H1 (cell line): Measurements from ENCODE around the gene TLE4. TPM values are rescaled to one million over a fixed set of nuclear protein-coding genes. Genes with fewer than 3 reads are reported as not detected.

Source experiments
- CTCF ChIA-PET: fragments of 300-600 bp; sonication (Branson Sonifier 250); formaldehyde crosslinking; loops from one replicate; lab custom pipeline; 2021; ENCODE audit not compliant: partially characterized antibody; lab: Charles Lee
- POLR2A ChIA-PET: fragments of 300-600 bp; sonication (Branson Sonifier 250); formaldehyde crosslinking; loops from one replicate; lab custom pipeline; 2021; ENCODE audit warnings: inconsistent platforms; ENCODE audit not compliant: partially characterized antibody; lab: Charles Lee
- DNase-seq, 2 experiments: peaks; one replicate each; pipeline versions ENCODE4 v3.0.0 to v3.0.0-alpha.2; 2010 to 2022; ENCODE audit warnings: low spot score in 2 of 2, low read depth in 1 of 2, mixed read lengths in 1 of 2
- FAIRE-seq: peaks from 2 replicates; lab custom pipeline; 2011; peaks lifted over from hg19 to GRCh38; lab: Jason Lieb, UNC
- H2AFZ ChIP-seq: 2 replicates; pipeline ENCODE4 v1.8.1; 2012; ENCODE audit warnings: low read length, inconsistent platforms
- H2AK5ac ChIP-seq: 2 replicates; pipeline ENCODE4 v1.6.1; 2013; ENCODE audit warnings: low read depth, low read length
- H2BK120ac ChIP-seq: replicated peaks from 2 replicates; pipeline ENCODE3; 2013; ENCODE audit warnings: low read depth, low read length, inconsistent platforms
- H2BK12ac ChIP-seq: 2 replicates; pipeline ENCODE4 v1.6.1; 2013; ENCODE audit warnings: low read depth, low read length
- H2BK15ac ChIP-seq: 2 replicates; pipeline ENCODE4 v1.6.1; 2013; ENCODE audit warnings: low read length
- H2BK20ac ChIP-seq: 2 replicates; pipeline ENCODE4 v1.6.1; 2013; ENCODE audit warnings: low read length
- H2BK5ac ChIP-seq: 2 replicates; pipeline ENCODE4 v1.6.1; 2013; ENCODE audit warnings: low read depth, low read length
- H3K14ac ChIP-seq: 2 replicates; pipeline ENCODE4 v1.6.1; 2013; ENCODE audit warnings: inconsistent platforms; ENCODE audit not compliant: insufficient read length
- H3K18ac ChIP-seq: 2 replicates; pipeline ENCODE4 v1.6.1; 2013; ENCODE audit warnings: low read length; ENCODE audit errors: extremely low read depth
- H3K23ac ChIP-seq: 2 replicates; pipeline ENCODE4 v1.6.1; 2013; ENCODE audit warnings: inconsistent platforms; ENCODE audit not compliant: insufficient read length
- H3K23me2 ChIP-seq: 2 replicates; pipeline ENCODE4 v1.6.1; 2013; ENCODE audit warnings: low read depth, low read length
- H3K27ac ChIP-seq: 2 replicates; pipeline ENCODE4 v1.6.1; 2011; ENCODE audit warnings: low read depth, low read length, inconsistent platforms
- H3K27me3 ChIP-seq, 4 experiments: replicated peaks in 1 of 4; 1 replicate in 1 of 4; 2 replicates in 3 of 4; pipeline versions ENCODE4 v1.6.1 to v1.8.1; 2011 to 2013; ENCODE audit warnings: low read length in 3 of 4, mild to moderate bottlenecking in 3 of 4, inconsistent platforms in 2 of 4, mixed read lengths in 2 of 4, moderate library complexity in 1 of 4; ENCODE audit not compliant: control insufficient read depth in 3 of 4, insufficient read depth in 3 of 4; ENCODE audit errors: extremely low read depth in 1 of 4
- H3K36me3 ChIP-seq, 4 experiments: 2 replicates each; pipeline versions ENCODE4 v1.6.1 to v1.8.1; 2011 to 2013; ENCODE audit warnings: mild to moderate bottlenecking in 4 of 4, low read length in 3 of 4, moderate library complexity in 2 of 4, control low read depth in 1 of 4, inconsistent platforms in 1 of 4; ENCODE audit not compliant: insufficient read depth in 4 of 4, control insufficient read depth in 2 of 4
- H3K4ac ChIP-seq: replicated peaks from 2 replicates; pipeline ENCODE3; 2013; ENCODE audit warnings: low read length, low read depth, mixed read lengths, inconsistent platforms; ENCODE audit not compliant: insufficient read length
- H3K4me1 ChIP-seq, 4 experiments: replicated peaks in 1 of 4; 1 replicate in 1 of 4; 2 replicates in 3 of 4; pipeline versions ENCODE4 v1.6.1 to v1.8.1; 2011 to 2013; ENCODE audit warnings: low read length in 3 of 4, inconsistent platforms in 2 of 4, mixed read lengths in 1 of 4; ENCODE audit not compliant: insufficient read depth in 4 of 4, control insufficient read depth in 3 of 4
- H3K4me2 ChIP-seq, 2 experiments: 2 replicates each; pipeline versions ENCODE4 v1.6.1 to v1.8.1; 2011 to 2013; ENCODE audit warnings: low read depth in 2 of 2, low read length in 2 of 2, control low read depth in 1 of 2, inconsistent platforms in 1 of 2, mild to moderate bottlenecking in 1 of 2; ENCODE audit not compliant: insufficient read depth in 1 of 2
- H3K4me3 ChIP-seq, 4 experiments: fragments of 200-600, 300-600 bp in 1 of 4; sonication (generic), shearing (Covaris generic), sonication (Bioruptor Twin) in 1 of 4; 2 replicates each; pipeline versions ENCODE4 v1.5.1 to v1.8.1; 2011 to 2016; ENCODE audit warnings: low read length in 4 of 4, low read depth in 3 of 4, control low read depth in 2 of 4, inconsistent platforms in 2 of 4, mild to moderate bottlenecking in 2 of 4, mixed read lengths in 1 of 4, moderate library complexity in 1 of 4; ENCODE audit not compliant: insufficient read depth in 2 of 4; ENCODE audit errors: extremely low read depth in 1 of 4
- H3K56ac ChIP-seq: replicated peaks from 2 replicates; pipeline ENCODE3; 2013; ENCODE audit warnings: low read depth, mild to moderate bottlenecking, mixed read lengths, low read length, inconsistent platforms; ENCODE audit not compliant: insufficient read length
- H3K79me1 ChIP-seq: 2 replicates; pipeline ENCODE4 v1.6.1; 2013; ENCODE audit warnings: low read depth, low read length, control low read depth
- H3K79me2 ChIP-seq, 2 experiments: 2 replicates each; pipeline versions ENCODE4 v1.6.1 to v1.8.1; 2012 to 2013; ENCODE audit warnings: low read length in 2 of 2, mild to moderate bottlenecking in 2 of 2, inconsistent platforms in 1 of 2; ENCODE audit not compliant: insufficient read depth in 2 of 2, control insufficient read depth in 1 of 2
- H3K9ac ChIP-seq, 4 experiments: replicated peaks in 1 of 4; 1 replicate in 1 of 4; 2 replicates in 3 of 4; pipeline versions ENCODE4 v1.6.1 to v1.8.1; 2011 to 2013; ENCODE audit warnings: low read depth in 3 of 4, low read length in 3 of 4, control low read depth in 2 of 4, mild to moderate bottlenecking in 2 of 4, moderate library complexity in 2 of 4, inconsistent platforms in 1 of 4; ENCODE audit errors: extremely low read depth in 1 of 4
- H3K9me3 ChIP-seq, 2 experiments: 2 replicates each; pipeline versions ENCODE4 v1.6.1 to v1.8.1; 2012 to 2013; ENCODE audit warnings: mild to moderate bottlenecking in 2 of 2, moderate library complexity in 2 of 2, control low read depth in 1 of 2, inconsistent platforms in 1 of 2, low read depth in 1 of 2, low read length in 1 of 2, mixed read lengths in 1 of 2; ENCODE audit not compliant: insufficient read depth in 2 of 2
- H4K20me1 ChIP-seq, 2 experiments: replicated peaks in 1 of 2; 2 replicates each; pipeline versions ENCODE3 to v1.8.1; 2011 to 2013; ENCODE audit warnings: inconsistent platforms in 2 of 2, low read length in 2 of 2, mild to moderate bottlenecking in 1 of 2; ENCODE audit not compliant: insufficient read depth in 2 of 2, control insufficient read depth in 1 of 2
- H4K5ac ChIP-seq: 2 replicates; pipeline ENCODE4 v1.6.1; 2013; ENCODE audit warnings: low read length, low read depth, mixed read lengths, inconsistent platforms; ENCODE audit not compliant: insufficient read length
- H4K8ac ChIP-seq: 2 replicates; pipeline ENCODE4 v1.8.0; 2013; ENCODE audit warnings: mild to moderate bottlenecking, moderate library complexity, low read length, inconsistent platforms; ENCODE audit not compliant: insufficient read depth; ENCODE audit errors: extremely low read depth
- H4K91ac ChIP-seq: replicated peaks from 2 replicates; pipeline ENCODE3; 2013; ENCODE audit warnings: low read length, mixed read lengths, inconsistent platforms; ENCODE audit not compliant: insufficient read length
- ATF3 ChIP-seq: IDR thresholded peaks from 2 replicates; pipeline ENCODE4 v1.6.1; 2011; ENCODE audit warnings: low read depth, mild to moderate bottlenecking, low read length; ENCODE audit not compliant: insufficient read depth
- CHD2 ChIP-seq: IDR thresholded peaks from 2 replicates; pipeline ENCODE4 v1.6.1; 2012; ENCODE audit warnings: low read length, improper control_type of control experiment
- CTBP2 ChIP-seq: IDR thresholded peaks from 2 replicates; pipeline ENCODE4 v1.7.0; 2011; ENCODE audit warnings: borderline replicate concordance, mild to moderate bottlenecking, moderate library complexity, mixed read lengths, low read length; ENCODE audit not compliant: insufficient read depth, insufficient read length
- FOSL1 ChIP-seq: IDR thresholded peaks from 2 replicates; pipeline ENCODE4 v1.6.1; 2011; ENCODE audit warnings: mild to moderate bottlenecking, low read depth, low read length, moderate library complexity; ENCODE audit not compliant: insufficient read depth
- GABPA ChIP-seq: IDR thresholded peaks from 2 replicates; pipeline ENCODE4 v1.6.1; 2011; ENCODE audit warnings: mild to moderate bottlenecking, low read length, moderate library complexity, borderline replicate concordance; ENCODE audit not compliant: insufficient read depth
- HDAC2 ChIP-seq, 2 experiments: fragments of 300-600 bp in 1 of 2; sonication (generic) in 1 of 2; IDR thresholded peaks; 2 replicates each; pipeline ENCODE4 v1.6.1; 2011 to 2012; ENCODE audit warnings: low read depth in 2 of 2, low read length in 2 of 2, mild to moderate bottlenecking in 2 of 2, moderate library complexity in 2 of 2, borderline replicate concordance in 1 of 2, inconsistent platforms in 1 of 2
- RNF2 ChIP-seq: fragments of 200-900, 300-1000 bp; sonication (generic); IDR thresholded peaks from 2 replicates; pipeline ENCODE4 v1.7.1; 2016; ENCODE audit warnings: borderline replicate concordance, low read depth, mild to moderate bottlenecking, antibody characterized with exemption, low read length; ENCODE audit not compliant: poor library complexity, severe bottlenecking; ENCODE audit errors: missing control alignments
- RXRA ChIP-seq: IDR thresholded peaks from 2 replicates; pipeline ENCODE4 v1.6.1; 2011; ENCODE audit warnings: low read depth, mild to moderate bottlenecking, low read length, moderate library complexity; ENCODE audit not compliant: insufficient read depth
- SRF ChIP-seq: IDR thresholded peaks from 2 replicates; pipeline ENCODE4 v1.6.1; 2011; ENCODE audit warnings: mild to moderate bottlenecking, low read depth, low read length, moderate library complexity
- TEAD4 ChIP-seq: IDR thresholded peaks from 2 replicates; pipeline ENCODE4 v1.6.1; 2012; ENCODE audit warnings: low read depth, low read length, inconsistent platforms, mixed read lengths
- WGBS, 2 experiments: shearing (Covaris generic) in 1 of 2; methylation state at CpG; one replicate each; pipeline versions ENCODE4 v1.1.6 to v1.1.7; 2013 to 2015; ENCODE audit warnings: low lambda C conversion rate in 2 of 2, mixed read lengths in 2 of 2, inconsistent platforms in 1 of 2, low coverage in 1 of 2, missing lambda C conversion rate in 1 of 2; ENCODE audit not compliant: insufficient replicate concordance in 2 of 2, insufficient coverage in 1 of 2, insufficient read length in 1 of 2; ENCODE audit errors: extremely low coverage in 1 of 2, missing lambda C conversion rate in 1 of 2; 5-methylcytosine and 5-hydroxymethylcytosine counted together
- polyA plus RNA-seq, 7 experiments: library from polyadenylated mRNA; depleted of rRNA in 3 of 7; stranded (reverse) in 5 of 7; unstranded in 2 of 7; fragments of >200 nt in 5 of 7; fragments of 200-250 nt in 2 of 7; gene quantifications; 1 replicate in 5 of 7; 2 replicates in 1 of 7; 4 replicates in 1 of 7; pipeline versions ENCODE4 v1.2.1 to v1.2.3, GENCODE V29; 2011 to 2013; ENCODE audit warnings: missing spikeins in 2 of 7, mixed read lengths in 2 of 7
- total RNA-seq: library from RNA; stranded (reverse); fragmentation: NEBNext Ultra II Directional; extraction: Animal tissue kit (Norgen Biotek cat#: 25700); gene quantifications from 2 replicates; pipeline ENCODE4 v1.2.1, GENCODE V29; 2021

The TLE4 gene
- total and polyA plus RNA-seq, 2 of the 8 experiments (the other 6 are each of a cell fraction or from before 2014, with no cell fraction given), result 32.4 to 36.9 TPM

DNA sequence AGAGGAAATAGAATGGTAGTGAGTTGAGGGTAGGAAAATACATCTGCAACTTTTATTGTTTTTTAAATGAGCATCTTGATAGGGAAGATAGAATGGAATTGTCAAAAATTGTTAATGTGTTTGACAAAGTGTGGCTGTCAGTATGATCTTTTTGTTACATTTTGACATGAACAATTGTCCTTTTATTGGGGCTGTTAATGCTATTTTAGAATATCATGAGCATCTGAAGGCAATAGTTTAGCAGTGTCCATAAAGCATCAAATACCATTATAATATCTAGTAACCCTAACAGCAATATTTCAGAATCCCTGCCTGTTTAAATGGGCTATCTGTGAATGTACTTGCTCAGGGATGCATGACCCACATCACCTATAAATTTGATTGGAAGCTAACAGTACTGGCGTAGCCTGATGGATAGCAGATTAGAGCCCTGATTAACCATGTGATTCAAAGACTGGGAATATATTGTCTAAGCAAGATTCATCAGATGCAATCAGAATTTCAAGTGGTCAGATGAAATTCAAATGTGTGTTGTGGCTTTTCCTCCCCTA lies 37.8 kb downstream of the TLE4 start:
- no peak overlapping the region for H3K9ac ChIP-seq
- TF ChIP-seq CTBP2 (no peak), ATF3 (no peak), TEAD4 (no peak), CHD2 (no peak), SRF (no peak), GABPA (no peak), RXRA (no peak), HDAC2 (IDR thresholded peaks at IDR 0.05; ENCODE audit: borderline replicate concordance in 1 of 2, low read depth in 2 of 2, low read length in 2 of 2) (no peak), FOSL1 (no peak), RNF2 (no peak)

More for the DNA sequence above, 37.8 kb downstream of the TLE4 start:
- ChIA-PET CTCF (interaction anchor here (1.1 kb wide), 1 partner anchor 8 kb away, joined by 3 read pairs; no protein-coding TSS in a partner anchor), POLR2A (interaction anchor here (0.9 kb wide), 1 partner anchor 38 kb away, joined by 5 read pairs; the partner anchor contains the start of gene TLE4)
- H3K79me2 ChIP-seq, result peaks cover 0 to 62% of the 10 kb centered on the region in 2 experiments; a peak in 2 of 4 replicates
- no peak overlapping the region for H3K4ac ChIP-seq
- FAIRE-seq (no peak), DNase-seq (no peak)
- no peak overlapping the region for H2BK120ac ChIP-seq
- H3K56ac ChIP-seq, result no peak overlapping the region
- no peak overlapping the region for H3K4me2 ChIP-seq
- no peaks in the 10 kb centered on the region for H3K9me3 ChIP-seq
- no peak overlapping the region for H2AK5ac ChIP-seq
- no peak overlapping the region for H2BK12ac ChIP-seq
- whole genome bisulfite sequencing, 2 experiments, result 76% methylated on average over 1 of the region's 1 CpG; no CpG with 5 or more reads in 1 of the 2 experiments
- no peak overlapping the region for H3K14ac ChIP-seq
- H3K27me3 ChIP-seq, result no peaks in the 10 kb centered on the region
- H3K23me2 ChIP-seq, result no peaks in the 10 kb centered on the region
- H2BK15ac ChIP-seq, result no peak overlapping the region
- H3K4me1 ChIP-seq, result peaks cover 0 to 15% (median 8%) of the 10 kb centered on the region in 4 experiments; a peak in 4 of 7 replicates
- no peak overlapping the region for H2AFZ ChIP-seq
- no peak overlapping the region for H3K27ac ChIP-seq
- peaks cover 0 to 2% (median 0%) of the 10 kb centered on the region in 4 experiments; a peak in 2 of 8 replicates for H3K36me3 ChIP-seq
- no peak overlapping the region for H3K18ac ChIP-seq
- H4K91ac ChIP-seq, result no peak overlapping the region
- peaks cover 0 to 3% of the 10 kb centered on the region in 2 experiments for H4K20me1 ChIP-seq
- H4K5ac ChIP-seq, result no peak overlapping the region
- H3K4me3 ChIP-seq, result no peak overlapping the region
- H4K8ac ChIP-seq, result no peak overlapping the region
- H2BK20ac ChIP-seq, result no peak overlapping the region
- H3K79me1 ChIP-seq, result peaks cover 5% of the 10 kb centered on the region; the same call in 1 of the 2 replicates
- H2BK5ac ChIP-seq, result no peak overlapping the region
- no peak overlapping the region for H3K23ac ChIP-seq
